ENCODE data around the gene POLA2. TPM values are rescaled to one million over a fixed set of nuclear protein-coding genes. Genes with fewer than 3 reads are reported as not detected.

The POLA2 gene
- polyA plus RNA-seq, 3 donors = 4.0 to 8.3 (median 5.2) TPM

DNA sequence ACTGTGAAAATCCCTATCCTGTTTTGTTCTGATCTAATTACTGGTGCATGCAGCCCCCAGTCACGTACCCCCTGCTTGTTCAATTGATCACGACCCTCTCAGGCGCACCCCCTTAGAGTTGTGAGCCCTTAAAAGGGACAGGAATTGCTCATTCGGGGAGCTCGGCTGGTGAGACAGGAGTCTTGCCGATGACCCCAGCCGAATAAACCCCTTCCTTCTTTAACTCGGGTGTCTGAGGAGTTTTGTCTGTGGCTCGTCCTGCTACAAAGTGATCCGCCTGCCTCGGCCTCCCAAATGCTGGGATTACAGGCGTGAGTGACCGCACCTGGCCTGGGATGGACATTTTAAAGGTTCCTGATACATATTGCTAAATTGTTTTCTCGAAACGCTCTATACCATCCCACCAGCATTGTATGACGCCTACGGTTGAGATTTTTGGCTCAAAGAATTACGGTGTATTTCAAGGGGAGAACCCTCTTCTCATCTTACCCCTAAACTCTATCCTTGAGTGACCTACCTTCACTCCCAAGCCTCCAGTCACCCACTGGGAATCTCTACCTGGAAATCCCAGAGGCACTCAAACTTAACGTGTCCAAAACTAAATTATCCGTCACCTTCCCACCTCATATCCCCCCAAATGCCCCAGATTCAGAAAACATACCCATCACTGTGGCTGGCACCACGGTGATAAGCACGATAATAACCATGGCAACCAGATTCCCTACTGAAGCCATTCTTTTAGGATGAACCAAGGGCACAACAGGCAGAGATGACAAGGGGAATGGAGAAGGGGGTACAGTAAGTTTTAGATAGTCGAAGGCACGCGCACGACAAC lies 789 bp upstream of the POLA2 start:
- Histone ChIP-seq H3K79me2 (ENCODE audit: insufficient read depth, low read length) (peaks cover 38% of the 10 kb centered on the region), H3K4me2 (replicated peaks; ENCODE audit: extremely low read depth, low read length, poor library complexity, severe bottlenecking) (peak overlapping the region; percentile 90), H3K27me3 (ENCODE audit: control insufficient read depth in 2 of 2, insufficient read depth in 2 of 2, low read length in 2 of 2) (no peaks in the 10 kb centered on the region), H3K36me3 (replicated peaks in 1 of 2; ENCODE audit: control insufficient read depth in 1 of 2, insufficient read depth in 2 of 2, low read length in 2 of 2) (peaks cover 0 to 5% of the 10 kb centered on the region in 2 donors), H3K4me1 (ENCODE audit: control insufficient read depth in 1 of 2, insufficient read depth in 2 of 2, low read length in 2 of 2) (peaks cover 16 to 24% of the 10 kb centered on the region in 2 donors), H2AFZ (ENCODE audit: insufficient read depth, low read depth, low read length, poor library complexity, severe bottlenecking) (peak overlapping the region; percentile 93), H3K9me3 (replicated peaks in 1 of 2; ENCODE audit: control insufficient read depth in 1 of 2, insufficient read depth in 1 of 2, low read length in 2 of 2) (no peaks in the 10 kb centered on the region), H3K9ac (ENCODE audit: insufficient read depth, low read length, poor library complexity, severe bottlenecking) (peak overlapping the region; percentile 83), H4K20me1 (ENCODE audit: insufficient read depth, low read length) (no peaks in the 10 kb centered on the region), H3K4me3 (replicated peaks in 1 of 3; ENCODE audit: low read depth in 2 of 3, low read length in 3 of 3) (peak overlapping the region; percentile 50 to 98 (median 91)), H3K27ac (ENCODE audit: low read depth in 1 of 2, low read length in 2 of 2) (peak overlapping the region; percentile 90 to 94)
- peaks cover 10 to 14% of the 10 kb centered on the region in 2 donors for H3K36me3 Mint-ChIP-seq
- intact Hi-C loops (cut with micrococcal nuclease) = loop anchor here in 1 of 2 donors (10.0 kb wide), 1 partner anchor 274 kb away; no protein-coding TSS in a partner anchor
- H3K27me3 Mint-ChIP-seq (ENCODE audit: low read depth in 3 of 3) = peaks cover 2 to 9% (median 4%) of the 10 kb centered on the region in 3 donors
- TF ChIP-seq, protein P1, sequence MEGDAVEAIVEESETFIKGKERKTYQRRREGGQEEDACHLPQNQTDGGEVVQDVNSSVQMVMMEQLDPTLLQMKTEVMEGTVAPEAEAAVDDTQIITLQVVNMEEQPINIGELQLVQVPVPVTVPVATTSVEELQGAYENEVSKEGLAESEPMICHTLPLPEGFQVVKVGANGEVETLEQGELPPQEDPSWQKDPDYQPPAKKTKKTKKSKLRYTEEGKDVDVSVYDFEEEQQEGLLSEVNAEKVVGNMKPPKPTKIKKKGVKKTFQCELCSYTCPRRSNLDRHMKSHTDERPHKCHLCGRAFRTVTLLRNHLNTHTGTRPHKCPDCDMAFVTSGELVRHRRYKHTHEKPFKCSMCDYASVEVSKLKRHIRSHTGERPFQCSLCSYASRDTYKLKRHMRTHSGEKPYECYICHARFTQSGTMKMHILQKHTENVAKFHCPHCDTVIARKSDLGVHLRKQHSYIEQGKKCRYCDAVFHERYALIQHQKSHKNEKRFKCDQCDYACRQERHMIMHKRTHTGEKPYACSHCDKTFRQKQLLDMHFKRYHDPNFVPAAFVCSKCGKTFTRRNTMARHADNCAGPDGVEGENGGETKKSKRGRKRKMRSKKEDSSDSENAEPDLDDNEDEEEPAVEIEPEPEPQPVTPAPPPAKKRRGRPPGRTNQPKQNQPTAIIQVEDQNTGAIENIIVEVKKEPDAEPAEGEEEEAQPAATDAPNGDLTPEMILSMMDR (IDR thresholded peaks at IDR 0.05) = no peak
- DNase-seq = no peak
- H3K27ac Mint-ChIP-seq = peak overlapping the region; percentile 84 to 97 (median 92)
- peaks cover 0 to 3% (median 0%) of the 10 kb centered on the region in 7 donors for H3K9me3 Mint-ChIP-seq
- H3K4me3 Mint-ChIP-seq = peak overlapping the region; percentile 88 to 93
- H3K4me1 Mint-ChIP-seq = peaks cover 26% of the 10 kb centered on the region
- WGBS (ENCODE audit: insufficient coverage) = 67% methylated on average over 20 of the region's 26 CpGs

GRCh38 chr11:65262381-65262680 lies 569 bp downstream of the POLA2 start:
- Mint-ChIP-seq H3K27me3 (ENCODE audit: low read depth in 3 of 3) (peaks cover 0 to 9% (median 2%) of the 10 kb centered on the region in 3 donors), H3K27ac (peak overlapping the region; percentile 84 to 97 (median 91)), H3K4me1 (peaks cover 29% of the 10 kb centered on the region), H3K36me3 (peaks cover 17 to 22% of the 10 kb centered on the region in 2 donors), H3K9me3 (peaks cover 0 to 3% (median 0%) of the 10 kb centered on the region in 7 donors), H3K4me3 (peak overlapping the region; percentile 88 to 93)
- DNase-seq = peak; percentile 51 to 66 (median 53)
- peaks cover 16 to 24% of the 10 kb centered on the region in 2 donors for H3K4me1 ChIP-seq (ENCODE audit: control insufficient read depth in 1 of 2, insufficient read depth in 2 of 2, low read length in 2 of 2)
- peak overlapping the region; percentile 83 for H3K9ac ChIP-seq (ENCODE audit: insufficient read depth, low read length, poor library complexity, severe bottlenecking)
- H3K27me3 ChIP-seq (ENCODE audit: control insufficient read depth in 2 of 2, insufficient read depth in 2 of 2, low read length in 2 of 2) = no peaks in the 10 kb centered on the region
- H3K4me2 ChIP-seq (replicated peaks; ENCODE audit: extremely low read depth, low read length, poor library complexity, severe bottlenecking) = peak overlapping the region; percentile 90
- peak overlapping the region; percentile 90 to 94 for H3K27ac ChIP-seq (ENCODE audit: low read depth in 1 of 2, low read length in 2 of 2)
- H3K79me2 ChIP-seq (ENCODE audit: insufficient read depth, low read length) = peaks cover 43% of the 10 kb centered on the region
- peaks cover 1 to 19% of the 10 kb centered on the region in 2 donors for H3K36me3 ChIP-seq (replicated peaks in 1 of 2; ENCODE audit: control insufficient read depth in 1 of 2, insufficient read depth in 2 of 2, low read length in 2 of 2)
- intact Hi-C loops (cut with micrococcal nuclease) = loop anchor here in 1 of 2 donors (10.0 kb wide), 1 partner anchor 272 kb away; no protein-coding TSS in a partner anchor
- H4K20me1 ChIP-seq (ENCODE audit: insufficient read depth, low read length) = no peaks in the 10 kb centered on the region
- TF ChIP-seq, protein P1 (IDR thresholded peaks at IDR 0.05) = no peak
- peak overlapping the region; percentile 57 to 98 (median 91) for H3K4me3 ChIP-seq (replicated peaks in 1 of 3; ENCODE audit: low read depth in 2 of 3, low read length in 3 of 3)
- WGBS (ENCODE audit: insufficient coverage) = 2% methylated on average over 11 of the region's 16 CpGs
- no peaks in the 10 kb centered on the region for H3K9me3 ChIP-seq (replicated peaks in 1 of 2; ENCODE audit: control insufficient read depth in 1 of 2, insufficient read depth in 1 of 2, low read length in 2 of 2)
- peak overlapping the region; percentile 93 for H2AFZ ChIP-seq (ENCODE audit: insufficient read depth, low read depth, low read length, poor library complexity, severe bottlenecking)
